Measurements from ENCODE around the gene DPYD.

Gene DPYD

GRCh38 chr1:97507863-97508262 is 413.0 kb downstream of the DPYD start:
- no peak for DNase-seq

GRCh38 chr1:97506368-97506767 is 414.5 kb downstream of the DPYD start:
- no peak for DNase-seq

GRCh38 chr1:97505816-97506215 is 415.0 kb downstream of the DPYD start:
- DNase-seq: no peak

GRCh38 chr1:97505289-97505688 is 415.5 kb downstream of the DPYD start:
- no peak for DNase-seq

GRCh38 chr1:97502360-97502759 is 418.5 kb downstream of the DPYD start:
- DNase-seq: no peak

- DNase-seq: no peak
Measured at GRCh38 chr1:97501628-97502027, 419.2 kb downstream of the DPYD start.

- DNase-seq: no peak
Measured at GRCh38 chr1:97500760-97501159, 420.1 kb downstream of the DPYD start.

GRCh38 chr1:97499667-97500066 is 421.2 kb downstream of the DPYD start:
- no peak for DNase-seq

GRCh38 chr1:97489834-97490233 is 431.0 kb downstream of the DPYD start:
- DNase-seq: no peak

GRCh38 chr1:97488530-97488929 is 432.3 kb downstream of the DPYD start:
- no peak for DNase-seq

- no peak for DNase-seq
Measured at GRCh38 chr1:97482022-97482421, 438.8 kb downstream of the DPYD start.

GRCh38 chr1:97467445-97467844 is 453.4 kb downstream of the DPYD start:
- no peak for DNase-seq

GRCh38 chr1:97464305-97464704 is 456.5 kb downstream of the DPYD start:
- DNase-seq: no peak

- DNase-seq: no peak
Measured at GRCh38 chr1:97461782-97462181, 459.1 kb downstream of the DPYD start.

- DNase-seq: no peak
Measured at GRCh38 chr1:97457446-97458089, 463.3 kb downstream of the DPYD start.

- no peak for DNase-seq
Measured at GRCh38 chr1:97451944-97452343, 468.9 kb downstream of the DPYD start.

- DNase-seq: no peak
Measured at GRCh38 chr1:97451046-97451826, 469.6 kb downstream of the DPYD start.

GRCh38 chr1:97441966-97442365 is 478.9 kb downstream of the DPYD start:
- DNase-seq: no peak

GRCh38 chr1:97433824-97434177 is 487.0 kb downstream of the DPYD start:
- DNase-seq: no peak

GRCh38 chr1:97433094-97433823 is 487.6 kb downstream of the DPYD start:
- no peak for DNase-seq

GRCh38 chr1:97427371-97427770 is 493.5 kb downstream of the DPYD start:
- no peak for DNase-seq

- no peak for DNase-seq
Measured at GRCh38 chr1:97424209-97424608, 496.6 kb downstream of the DPYD start.

- DNase-seq: no peak
Measured at GRCh38 chr1:97423403-97423802, 497.4 kb downstream of the DPYD start.

GRCh38 chr1:97417661-97418060 is 503.2 kb downstream of the DPYD start:
- no peak for DNase-seq
